Erythroblast (primary cell): Measurements from ENCODE around the gene FGR.

Experiments
- DNase-seq, 2 experiments: peaks; one replicate each; lab custom pipeline; 2025; lab: John Stamatoyannopoulos, UW
- GATA1 ChIP-seq: IDR thresholded peaks from 2 replicates; pipeline ENCODE4 v1.6.1; 2011; ENCODE audit warnings: low read depth, mild to moderate bottlenecking, control low read depth, low read length, moderate library complexity
- POLR2A ChIP-seq: IDR thresholded peaks from 2 replicates; pipeline ENCODE4 v1.6.1; 2011; ENCODE audit warnings: mild to moderate bottlenecking, low read length

FGR gene

DNA sequence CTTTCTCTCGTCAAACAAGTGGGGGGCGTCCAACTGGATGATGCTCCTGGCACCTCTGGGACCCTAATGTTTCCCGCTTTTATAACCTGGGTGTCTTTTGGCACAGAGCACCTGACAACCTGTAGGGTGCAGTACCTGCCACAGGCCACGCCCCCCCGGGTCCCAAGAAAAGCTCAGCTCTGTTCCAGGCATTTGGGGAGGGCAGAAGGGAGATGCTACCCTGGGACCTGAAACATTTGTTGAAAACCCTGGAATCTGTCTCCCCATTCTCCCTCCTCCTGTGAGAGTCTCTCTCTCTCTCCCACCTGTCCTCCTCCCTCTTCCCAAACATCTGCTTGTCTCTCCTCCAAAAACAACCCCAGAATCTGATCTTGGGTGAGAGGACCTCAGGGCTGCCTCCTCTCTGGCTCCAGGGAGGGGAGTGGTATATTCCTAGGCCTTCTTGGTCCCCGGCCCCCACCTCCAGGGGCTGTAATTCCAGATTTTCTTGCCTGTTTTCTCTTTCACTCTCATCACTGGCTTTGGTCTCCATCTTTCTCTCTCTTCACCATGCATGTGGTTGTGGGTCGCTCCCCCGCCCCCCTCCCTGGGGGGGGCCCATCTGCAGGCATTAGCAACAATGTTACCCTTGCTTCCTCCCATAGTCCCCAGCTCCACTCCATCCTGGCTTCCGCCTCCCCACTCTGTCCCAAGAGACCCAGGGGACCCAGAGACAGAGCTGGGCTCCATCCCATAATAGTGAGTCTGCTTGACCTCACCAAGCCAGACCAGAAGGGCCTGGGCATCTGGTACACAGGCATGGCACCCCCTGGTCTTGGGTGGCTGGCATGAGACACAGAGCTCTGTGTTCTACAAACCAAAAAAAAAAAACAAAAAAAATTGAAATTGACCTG is 35.1 kb downstream of the FGR start:
- DNase-seq, result no peak
- no peak for TF ChIP-seq GATA1
- no peak for TF ChIP-seq POLR2A

GRCh38 chr1:27598902-27599528 is 36.0 kb downstream of the FGR start:
- DNase-seq, result peak in 1 of 2 experiments; percentile 26
- TF ChIP-seq POLR2A (no peak), GATA1 (no peak)

DNA sequence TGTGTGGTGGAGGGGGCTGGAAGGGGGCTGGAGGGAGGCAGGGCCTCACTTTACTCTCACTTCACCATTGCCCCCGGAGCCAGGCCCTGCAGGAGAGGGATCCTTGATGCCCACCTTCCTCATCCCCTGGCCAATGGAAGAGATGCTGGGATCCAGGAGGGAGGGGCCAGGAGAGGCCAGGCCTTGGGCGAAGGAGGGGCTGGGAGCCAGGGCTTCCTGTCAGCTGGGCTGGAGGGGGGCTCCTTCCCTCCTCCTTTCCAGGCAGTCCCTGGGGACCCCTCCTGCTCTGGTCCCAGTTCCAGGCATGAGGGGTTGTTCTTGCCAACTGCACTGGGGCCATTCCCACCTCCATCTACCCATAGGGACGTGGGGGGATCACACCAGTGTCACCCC is 36.7 kb downstream of the FGR start:
- DNase-seq, result no peak
- TF ChIP-seq POLR2A, result no peak

DNA sequence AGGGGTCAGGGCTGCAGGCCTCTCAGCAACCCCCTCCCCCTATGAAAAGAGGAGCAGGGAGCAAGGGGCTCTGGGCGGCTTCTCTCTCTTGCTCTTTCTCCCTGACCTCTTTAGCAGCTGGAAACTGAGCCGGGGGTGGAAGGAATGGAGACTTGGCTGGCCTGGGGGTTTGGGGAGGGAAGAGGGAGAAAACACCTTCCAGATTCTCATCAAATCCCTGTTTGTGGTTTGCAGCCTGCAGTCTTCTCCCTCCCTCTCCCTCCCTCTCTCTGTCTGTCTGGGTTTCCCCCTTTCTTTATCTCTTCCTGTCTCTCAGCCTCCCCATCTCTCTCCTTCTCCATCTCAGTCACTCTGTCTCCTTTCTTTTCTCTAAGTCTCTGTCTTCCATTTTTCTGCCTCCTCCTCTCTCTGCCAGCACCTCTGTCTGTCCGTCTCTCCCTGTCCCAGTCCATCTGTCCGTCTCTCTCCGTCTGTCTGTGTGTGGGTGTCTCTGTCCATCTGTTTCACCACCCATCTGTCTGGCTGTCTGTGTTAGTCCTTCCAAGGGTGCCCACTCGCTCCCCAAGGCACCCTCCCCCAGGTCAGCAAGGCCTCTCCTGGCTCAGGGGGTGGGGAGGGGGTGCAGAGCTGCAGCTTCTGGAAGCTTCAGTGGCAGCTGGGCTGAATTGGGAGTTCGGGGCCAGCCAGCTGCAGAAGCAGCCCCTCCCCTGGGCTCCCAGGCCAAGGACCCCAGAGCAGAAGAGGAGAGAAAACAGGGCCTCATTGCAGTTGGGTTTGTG is 37.3 kb downstream of the FGR start:
- no peak for DNase-seq
- TF ChIP-seq POLR2A (no peak), GATA1 (no peak)

- TF ChIP-seq GATA1, result no peak
- no peak for TF ChIP-seq POLR2A
- DNase-seq, result no peak
Measured at GRCh38 chr1:27596986-27597385, 38.0 kb downstream of the FGR start.

DNA sequence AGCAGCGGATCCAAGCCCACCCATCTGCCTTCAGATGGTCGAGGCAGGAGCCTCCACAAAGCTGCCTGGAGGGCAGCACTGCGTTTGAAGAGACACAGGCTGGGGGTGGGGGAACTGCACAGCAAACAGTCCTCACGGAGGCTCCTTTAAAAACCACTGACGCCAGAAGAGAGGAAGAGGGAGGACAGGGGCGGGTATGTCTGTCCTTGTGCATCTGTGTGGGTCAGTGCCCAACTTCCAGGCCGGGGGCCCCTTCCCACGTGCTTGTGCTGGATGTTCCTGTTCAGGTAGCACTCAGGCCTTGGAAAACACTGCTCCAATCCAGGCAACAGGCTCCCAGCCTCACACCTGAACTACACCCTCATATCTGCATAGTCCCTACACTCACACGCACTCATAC is 38.7 kb downstream of the FGR start:
- no peak for TF ChIP-seq POLR2A
- TF ChIP-seq GATA1, result no peak
- no peak for DNase-seq

- no peak for DNase-seq
- TF ChIP-seq GATA1 (no peak), POLR2A (no peak)
Measured at GRCh38 chr1:27595597-27595996, 39.4 kb downstream of the FGR start.

GRCh38 chr1:27594564-27595510 is 40.1 kb downstream of the FGR start:
- DNase-seq, result no peak
- TF ChIP-seq GATA1, result no peak
- TF ChIP-seq POLR2A, result no peak

GRCh38 chr1:27593678-27594563 is 41.1 kb downstream of the FGR start:
- DNase-seq, result no peak
- TF ChIP-seq GATA1 (no peak), POLR2A (no peak)

GRCh38 chr1:27592931-27593677 is 41.9 kb downstream of the FGR start:
- TF ChIP-seq GATA1 (no peak), POLR2A (no peak)
- DNase-seq, result no peak

GRCh38 chr1:27592232-27592930 is 42.6 kb downstream of the FGR start:
- DNase-seq, result no peak
- TF ChIP-seq GATA1 (no peak), POLR2A (no peak)
